ENCODE measurements around the gene HES5. TPM values are rescaled to one million over a fixed set of nuclear protein-coding genes. Genes with fewer than 3 reads are reported as not detected.
A peak's percentile ranks its signal among the peaks of the same experiment; 100 is the strongest.
"Not testable (repeated sequence)": the region's sequence is repeated elsewhere in the genome, so short reads cannot be mapped to it uniquely, and the experiment has no call there.

Gene HES5
- total and polyA plus RNA-seq, 8 donors, result 0.07 to 0.25 (median 0.15) TPM; not detected in 4

DNA sequence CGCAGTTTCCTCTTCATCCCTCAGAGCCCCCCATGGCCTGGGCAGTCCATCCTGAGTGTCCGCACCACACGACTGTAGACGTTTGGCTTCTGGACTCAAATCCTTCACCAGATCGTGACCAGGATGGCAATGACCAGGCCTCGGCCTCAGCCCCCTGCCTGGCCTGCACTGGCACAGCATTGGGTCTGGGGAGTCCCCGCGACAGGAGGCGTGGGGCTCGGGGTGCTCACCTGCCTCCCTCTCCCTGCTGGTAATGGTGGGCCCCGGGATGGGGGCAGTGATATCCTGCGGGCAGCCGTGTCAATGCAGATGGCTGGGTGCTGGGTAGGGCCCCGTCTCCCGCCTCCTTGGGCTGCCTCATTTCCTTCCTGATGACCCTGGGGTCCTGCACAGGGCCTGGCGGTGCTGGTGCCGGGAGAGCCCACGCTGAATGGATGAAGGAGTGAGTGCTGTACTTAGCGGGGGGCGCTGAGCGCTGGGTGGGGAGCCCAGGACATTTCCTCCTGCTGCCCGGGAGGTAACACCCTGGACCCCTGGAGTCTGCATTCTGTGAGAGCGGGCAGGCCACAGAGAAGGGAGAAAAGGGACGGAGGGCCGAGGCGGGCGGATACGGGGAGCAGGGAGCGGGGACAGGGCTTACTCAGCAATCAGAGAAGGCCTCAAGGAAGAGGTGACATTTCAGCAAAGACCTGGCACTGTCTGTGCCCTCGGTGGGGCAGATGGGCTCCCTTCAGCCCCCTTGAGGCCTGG, 24.0 kb upstream of the HES5 start:
- TF ChIP-seq, protein P1, sequence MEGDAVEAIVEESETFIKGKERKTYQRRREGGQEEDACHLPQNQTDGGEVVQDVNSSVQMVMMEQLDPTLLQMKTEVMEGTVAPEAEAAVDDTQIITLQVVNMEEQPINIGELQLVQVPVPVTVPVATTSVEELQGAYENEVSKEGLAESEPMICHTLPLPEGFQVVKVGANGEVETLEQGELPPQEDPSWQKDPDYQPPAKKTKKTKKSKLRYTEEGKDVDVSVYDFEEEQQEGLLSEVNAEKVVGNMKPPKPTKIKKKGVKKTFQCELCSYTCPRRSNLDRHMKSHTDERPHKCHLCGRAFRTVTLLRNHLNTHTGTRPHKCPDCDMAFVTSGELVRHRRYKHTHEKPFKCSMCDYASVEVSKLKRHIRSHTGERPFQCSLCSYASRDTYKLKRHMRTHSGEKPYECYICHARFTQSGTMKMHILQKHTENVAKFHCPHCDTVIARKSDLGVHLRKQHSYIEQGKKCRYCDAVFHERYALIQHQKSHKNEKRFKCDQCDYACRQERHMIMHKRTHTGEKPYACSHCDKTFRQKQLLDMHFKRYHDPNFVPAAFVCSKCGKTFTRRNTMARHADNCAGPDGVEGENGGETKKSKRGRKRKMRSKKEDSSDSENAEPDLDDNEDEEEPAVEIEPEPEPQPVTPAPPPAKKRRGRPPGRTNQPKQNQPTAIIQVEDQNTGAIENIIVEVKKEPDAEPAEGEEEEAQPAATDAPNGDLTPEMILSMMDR (IDR thresholded peaks at IDR 0.05), result no peak
- FAIRE-seq, result no peak
- intact Hi-C loops (cut with DNase I), result no loop called here
- Histone ChIP-seq H3K36me3 (no peaks in the 10 kb centered on the region), H3K9me3 (no peaks in the 10 kb centered on the region), H3K27ac (no peak overlapping the region), H3K4me1 (peaks cover 3 to 7% (median 3%) of the 10 kb centered on the region in 3 donors), H3K27me3 (no peaks in the 10 kb centered on the region), H3K4me3 (no peak overlapping the region)
- DNase-seq, result peak in 2 of 6 donors; percentile 34 to 64
- ATAC-seq, result no peak
- 78 to 82% methylated on average over 27 to 30 of the region's 30 CpGs for WGBS, 2 donors

DNA sequence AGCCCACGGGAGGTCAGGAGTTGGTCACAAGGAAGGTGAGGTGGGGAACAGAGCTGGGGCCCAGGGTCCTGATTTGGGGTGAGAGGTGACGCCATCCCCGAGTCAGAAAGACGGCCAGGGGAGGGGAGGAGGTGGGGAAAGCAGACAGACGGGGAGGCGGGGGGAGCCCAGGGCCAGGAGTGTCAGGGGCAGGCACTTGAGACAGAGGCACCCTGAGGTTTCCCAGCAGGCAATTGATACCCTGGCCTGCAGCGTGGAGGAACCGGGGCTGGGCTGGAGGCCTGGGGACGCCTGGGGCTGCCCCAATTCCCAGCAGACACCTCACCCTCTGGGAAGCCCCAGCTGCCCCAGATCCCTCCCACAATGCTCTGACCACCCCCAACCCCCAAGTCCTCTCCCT, 23.0 kb upstream of the HES5 start:
- ATAC-seq; H3K9me3 ChIP-seq; H3K36me3 ChIP-seq; H3K27ac ChIP-seq; H3K4me3 ChIP-seq; intact Hi-C loops (cut with DNase I); H3K27me3 ChIP-seq; FAIRE-seq: not testable (repeated sequence)
- H3K4me1 ChIP-seq, result peaks cover 5 to 15% (median 6%) of the 10 kb centered on the region in 3 donors
- WGBS, 2 donors, result 40 to 44% methylated on average over 5 to 8 of the region's 9 CpGs
- DNase-seq, result peak in 2 of 6 donors; percentile 9 to 43

DNA sequence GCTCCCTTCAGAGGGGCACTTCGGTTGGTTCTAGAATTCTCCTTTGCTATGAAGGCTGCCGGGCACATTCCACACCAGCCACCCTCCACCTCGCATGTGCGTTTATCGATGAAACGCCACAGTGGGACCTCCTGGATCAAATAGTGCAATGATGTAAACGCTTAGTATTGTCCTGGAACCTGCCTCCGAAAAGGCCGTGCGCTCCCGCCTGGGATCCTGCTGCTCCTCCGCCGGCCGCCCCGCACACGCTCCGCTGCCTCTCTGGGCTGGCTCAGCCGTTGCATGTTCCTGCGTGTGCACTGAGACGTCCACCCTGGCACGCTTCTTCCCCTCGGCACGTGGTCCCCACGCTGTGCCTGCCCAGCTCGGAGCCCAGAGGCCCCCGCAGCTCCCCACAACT, 22.1 kb upstream of the HES5 start:
- DNase-seq, result no peak
- Histone ChIP-seq H3K4me1 (peaks cover 6 to 22% (median 10%) of the 10 kb centered on the region in 3 donors), H3K27ac (no peak overlapping the region), H3K36me3 (no peaks in the 10 kb centered on the region), H3K9me3 (no peaks in the 10 kb centered on the region), H3K27me3 (no peaks in the 10 kb centered on the region), H3K4me3 (no peak overlapping the region)
- no peak for FAIRE-seq
- WGBS, 2 donors, result 77 to 89% methylated on average over 23 to 26 of the region's 26 CpGs
- TF ChIP-seq, protein P1 (IDR thresholded peaks at IDR 0.05), result no peak
- ATAC-seq, result no peak
- intact Hi-C loops (cut with DNase I), result no loop called here

DNA sequence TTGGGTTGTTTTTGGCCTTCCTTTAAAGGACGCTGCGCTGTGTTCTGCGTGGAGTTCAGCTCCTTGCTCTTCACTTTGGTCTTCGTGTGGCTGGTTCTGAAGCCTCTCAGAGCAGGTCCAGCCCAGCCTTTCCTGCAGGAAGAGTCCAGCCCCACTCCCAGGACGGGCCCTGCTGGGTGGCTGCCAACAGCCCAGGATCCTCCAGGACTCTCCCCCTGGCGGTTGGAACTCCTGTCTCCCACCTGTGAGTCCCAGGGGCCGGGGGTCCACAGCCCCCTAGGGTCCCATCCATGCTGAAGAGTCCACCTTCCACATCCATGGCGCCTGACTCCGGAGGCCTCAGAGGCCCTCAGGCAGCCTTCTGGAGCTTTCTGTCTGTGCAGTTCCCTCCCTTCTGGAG, 21.5 kb upstream of the HES5 start:
- H3K27ac ChIP-seq; H3K27me3 ChIP-seq; ATAC-seq; H3K4me3 ChIP-seq; intact Hi-C loops (cut with DNase I); FAIRE-seq; H3K36me3 ChIP-seq; H3K9me3 ChIP-seq: not testable (repeated sequence)
- WGBS, 2 donors, result 66 to 73% methylated on average over 9 of the region's 9 CpGs
- DNase-seq, result peak in 2 of 6 donors; percentile 46 to 52
- peaks cover 6 to 23% (median 12%) of the 10 kb centered on the region in 3 donors for H3K4me1 ChIP-seq

DNA sequence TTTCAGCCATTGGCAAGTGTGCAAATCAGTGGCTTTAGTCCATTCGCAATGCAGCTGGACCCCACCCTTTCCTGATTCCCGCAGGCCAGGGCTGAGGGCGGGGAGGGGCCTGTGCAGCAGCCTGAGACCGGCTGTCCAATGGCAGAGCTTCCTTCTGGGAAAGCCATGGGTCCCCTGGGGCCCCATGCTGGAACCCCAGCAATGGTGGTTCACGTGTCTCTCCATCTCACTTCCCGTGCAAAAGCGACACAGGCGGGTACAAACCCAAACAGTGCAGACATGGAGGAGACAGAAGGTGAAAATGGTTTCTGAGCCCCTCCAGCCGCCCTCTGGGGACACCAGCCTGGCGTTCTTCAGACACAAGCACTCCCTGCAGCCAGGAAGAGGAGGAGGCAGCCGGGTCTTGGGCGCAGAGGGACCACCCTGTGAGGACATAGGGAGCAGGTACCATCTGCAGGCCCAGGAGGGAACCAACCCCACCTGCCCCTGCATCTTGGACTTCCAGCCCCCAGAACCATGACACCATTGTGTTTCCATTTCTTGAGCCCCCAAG, 20.3 kb upstream of the HES5 start:
- H3K27me3 ChIP-seq; H3K27ac ChIP-seq; FAIRE-seq; H3K9me3 ChIP-seq; H3K4me3 ChIP-seq; ATAC-seq; H3K36me3 ChIP-seq; intact Hi-C loops (cut with DNase I): not testable (repeated sequence)
- DNase-seq, result peak in 1 of 6 donors; percentile 41
- 70 to 80% methylated on average over 9 to 12 of the region's 12 CpGs for WGBS, 2 donors
- H3K4me1 ChIP-seq, result peaks cover 6 to 22% (median 17%) of the 10 kb centered on the region in 3 donors

DNA sequence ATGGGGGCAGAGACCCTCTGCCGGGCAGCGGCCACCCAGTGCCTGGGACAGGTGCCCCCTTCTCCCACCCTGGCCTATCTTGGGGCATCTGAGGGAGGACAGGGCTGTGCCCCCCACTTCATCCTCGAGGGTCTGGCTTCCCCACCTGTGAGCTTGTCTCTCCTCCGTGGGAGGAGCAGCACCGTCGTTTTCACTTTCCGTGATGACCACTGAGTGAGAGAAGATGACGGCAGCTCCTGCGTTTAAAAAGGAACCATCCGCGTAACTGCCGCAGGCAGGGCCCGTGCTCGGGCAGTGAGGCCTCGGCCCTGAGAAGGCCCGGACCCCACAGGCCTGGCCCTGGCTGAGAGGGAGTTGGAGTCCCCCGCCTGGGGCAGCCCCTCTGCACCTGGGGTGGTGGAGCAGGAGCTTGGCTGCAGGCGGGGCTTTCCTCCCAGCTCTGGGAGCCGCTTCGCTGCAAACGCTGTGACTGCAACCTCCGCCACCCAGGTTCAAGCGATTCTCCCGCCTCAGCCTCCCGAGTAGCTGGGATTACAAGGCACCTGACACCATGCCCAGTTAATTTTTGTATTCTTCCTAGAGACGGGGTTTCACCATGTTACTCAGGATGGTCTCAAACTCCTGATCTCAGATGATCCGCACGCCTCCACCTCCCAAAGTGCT, 19.4 kb upstream of the HES5 start:
- H3K27ac ChIP-seq, result peak overlapping the region; percentile 73 to 97 (median 90)
- not testable (repeated sequence) for ATAC-seq, FAIRE-seq, H3K27me3 ChIP-seq, H3K9me3 ChIP-seq, H3K36me3 ChIP-seq
- intact Hi-C loops (cut with DNase I), result loop anchor here in 2 of 3 donors (5.0 kb wide), 1 partner anchor 132 kb away; no protein-coding TSS in a partner anchor
- peak in 2 of 6 donors; percentile 39 to 46 for DNase-seq
- H3K4me1 ChIP-seq, result peaks cover 6 to 22% (median 20%) of the 10 kb centered on the region in 3 donors
- peak overlapping the region in 1 of 4 donors; percentile 67 for H3K4me3 ChIP-seq
- 82 to 85% methylated on average over 24 to 26 of the region's 28 CpGs for WGBS, 2 donors
